Ramos (cell line): ENCODE measurements around the gene CD44.

Experiments
- in situ Hi-C: fragments of 300-500 bp; cut with MboI; formaldehyde crosslinking; loops from one replicate; pipeline ENCODE4 v1.14.3; 2022; ENCODE audit warnings: low sequenced_read_pairs; ENCODE audit not compliant: unreplicated experiment

CD44 gene

DNA sequence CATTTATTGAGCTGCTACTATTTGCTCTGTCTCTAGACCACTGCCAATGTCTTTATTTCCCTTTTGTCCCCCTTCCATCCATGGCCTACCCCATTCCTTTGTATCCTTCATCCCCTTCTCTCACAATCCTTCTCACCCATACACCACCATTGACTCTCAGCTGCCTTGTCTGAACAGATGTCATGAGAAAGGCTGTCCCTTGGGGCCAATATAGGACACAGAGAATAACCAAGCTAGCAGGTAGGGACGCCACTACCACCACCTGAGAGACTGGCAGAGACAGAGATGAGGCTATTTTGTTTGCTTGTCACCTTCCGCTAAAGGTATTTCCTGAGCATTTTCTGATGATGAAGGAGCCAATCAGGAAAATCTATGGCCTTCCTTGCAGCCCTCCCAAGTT, 138.9 kb downstream of the CD44 start:
- in situ Hi-C loops, result no loop called here

DNA sequence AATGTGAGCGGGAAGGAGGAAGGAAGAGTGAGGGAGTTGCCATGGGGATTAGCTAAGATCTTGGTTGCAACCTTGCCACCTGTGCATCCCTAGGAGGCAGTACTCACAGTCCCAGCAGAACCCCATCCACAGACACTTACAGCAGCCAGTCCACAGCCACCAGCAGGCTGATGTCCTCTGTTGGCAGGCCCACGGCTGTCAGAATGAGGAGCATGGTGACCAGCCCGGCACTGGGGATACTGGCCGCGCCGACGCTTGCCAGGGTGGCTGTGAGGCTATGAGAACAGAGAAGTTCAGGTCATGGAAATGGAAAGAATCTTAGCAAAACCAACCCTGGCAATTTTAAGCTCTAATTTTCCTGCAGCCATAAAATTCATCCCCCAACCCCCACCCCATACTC, 141.8 kb downstream of the CD44 start:
- in situ Hi-C loops, result no loop called here

DNA sequence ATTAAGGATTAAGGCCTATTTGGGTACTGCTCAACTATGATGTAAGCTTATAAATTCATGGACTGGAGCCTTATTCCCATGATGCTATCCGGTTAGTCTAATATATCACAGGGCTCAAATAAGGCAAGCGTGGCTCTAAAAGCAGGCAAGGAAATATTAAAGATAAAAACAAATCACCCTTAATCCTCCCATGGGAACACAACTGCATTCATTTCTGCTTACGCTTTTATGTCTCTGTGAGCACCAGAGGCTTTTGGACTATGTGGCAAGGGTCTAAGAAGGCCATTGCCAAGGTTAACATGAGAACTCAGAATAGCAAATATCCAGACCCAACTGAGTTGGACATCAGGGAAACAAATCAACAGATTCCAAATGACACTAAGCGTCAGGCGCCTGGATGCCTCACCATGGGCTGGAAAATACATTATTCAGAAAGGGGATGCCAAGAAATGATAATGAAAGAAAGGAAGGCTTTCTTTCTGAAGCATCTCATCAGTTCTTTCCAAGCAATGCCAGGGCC, 142.3 kb downstream of the CD44 start:
- in situ Hi-C loops, result no loop called here
